ENCODE data around the gene MEGF11. TPM values are rescaled to one million over a fixed set of nuclear protein-coding genes. Genes with fewer than 3 reads are reported as not detected.

The MEGF11 gene
- polyA plus RNA-seq, 12 donors: 0.12 to 1.6 (median 0.60) TPM; not detected in 2

DNA sequence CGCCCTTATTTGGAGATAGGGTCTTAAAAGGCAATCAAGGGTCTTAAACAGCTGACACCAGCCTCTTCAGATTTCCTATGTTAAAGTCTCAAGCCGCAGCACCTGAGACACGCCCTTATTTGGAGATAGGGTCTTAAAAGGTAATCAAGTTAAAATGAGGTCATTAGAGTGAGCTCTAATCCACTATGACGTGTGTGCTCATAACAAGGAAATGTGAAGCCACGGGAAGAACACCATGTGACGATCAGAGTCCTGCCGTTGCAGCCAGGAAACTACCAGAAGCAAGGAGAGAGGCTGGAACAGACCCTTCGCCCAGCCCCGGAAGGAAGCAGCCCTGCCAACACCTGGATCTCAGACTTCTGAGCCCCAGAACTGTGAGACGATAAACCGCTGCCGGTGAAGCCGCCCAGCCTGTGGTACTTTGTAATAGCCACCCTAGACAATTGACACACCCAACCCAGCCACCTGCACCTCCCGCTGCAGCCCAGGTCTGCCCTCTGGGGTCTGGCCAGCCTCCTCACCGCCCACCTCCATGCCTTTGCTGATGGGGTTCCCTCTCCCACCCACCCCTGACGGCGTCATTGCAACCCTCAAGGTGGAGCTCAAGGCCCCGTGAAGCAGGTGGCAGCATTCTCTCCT lies 137.9 kb downstream of the MEGF11 start:
- no peak for DNase-seq

DNA sequence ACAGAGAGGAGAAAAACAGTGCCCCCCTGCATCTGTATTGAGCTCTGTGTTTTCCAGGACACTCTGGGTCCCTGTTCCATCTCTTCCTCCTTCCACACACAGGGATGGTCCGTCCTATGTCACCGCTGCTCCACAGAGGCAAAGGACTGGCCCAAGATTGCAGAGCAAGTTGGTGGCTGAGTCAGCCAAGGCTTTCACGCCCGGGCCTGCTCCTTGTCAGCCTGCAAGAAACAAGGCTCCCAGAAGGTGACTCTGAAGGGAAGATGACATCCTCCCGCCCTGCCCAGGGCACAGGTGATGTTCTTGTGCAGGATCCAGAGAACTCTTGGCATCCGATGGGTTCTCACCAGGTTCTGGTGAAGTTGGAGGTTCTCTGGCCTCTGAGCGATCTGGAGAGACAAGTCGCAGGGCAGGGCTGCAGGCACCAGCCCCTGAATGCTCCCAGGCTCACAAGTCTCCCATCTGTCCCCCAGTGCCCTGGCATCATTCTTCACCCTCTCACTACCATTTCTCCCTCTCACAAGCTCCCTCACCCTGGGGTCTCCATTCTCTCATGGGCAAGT lies 138.6 kb downstream of the MEGF11 start:
- DNase-seq: no peak

GRCh38 chr15:66112388-66112787 lies 141.2 kb downstream of the MEGF11 start:
- DNase-seq: no peak

DNA sequence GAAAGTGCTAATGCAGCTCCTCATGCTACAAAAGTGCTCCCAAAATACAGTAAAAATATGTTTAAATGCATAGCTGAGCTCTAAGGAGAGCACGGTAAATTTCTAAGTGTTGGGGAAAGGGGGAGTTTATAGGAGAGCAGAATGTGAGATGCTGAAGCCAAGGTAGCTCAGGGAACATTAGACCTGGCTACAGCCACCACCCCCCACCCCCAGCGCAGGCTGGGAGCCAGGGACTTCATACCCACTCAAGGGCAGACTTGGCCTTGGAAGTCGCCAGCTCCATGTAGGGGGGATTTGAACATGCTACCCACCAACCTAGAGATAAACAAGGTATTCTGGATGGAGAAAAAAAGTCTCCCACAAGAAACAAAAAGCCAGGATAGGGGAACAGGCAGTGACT lies 142.2 kb downstream of the MEGF11 start:
- no peak for DNase-seq

DNA sequence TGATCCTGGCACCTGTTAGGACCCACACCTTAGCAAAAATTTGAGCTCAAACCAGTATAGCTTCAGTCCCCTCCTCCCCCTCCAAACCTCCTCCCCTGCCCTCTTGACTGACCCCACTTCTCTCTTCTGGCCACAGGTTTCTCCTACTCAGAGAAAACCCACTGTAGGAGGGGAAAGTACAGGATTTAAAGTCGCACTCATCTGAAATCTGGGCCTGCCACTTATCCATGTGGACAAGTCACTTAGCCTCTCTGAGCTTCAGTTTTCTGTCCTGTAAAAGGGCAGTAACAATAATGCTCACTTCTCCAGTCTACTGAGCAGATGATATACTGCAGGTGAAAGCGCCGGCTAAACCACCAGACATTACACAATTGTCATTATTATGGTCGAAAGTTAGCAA lies 142.7 kb downstream of the MEGF11 start:
- DNase-seq: no peak

GRCh38 chr15:66109826-66110225 lies 143.7 kb downstream of the MEGF11 start:
- DNase-seq: no peak

DNA sequence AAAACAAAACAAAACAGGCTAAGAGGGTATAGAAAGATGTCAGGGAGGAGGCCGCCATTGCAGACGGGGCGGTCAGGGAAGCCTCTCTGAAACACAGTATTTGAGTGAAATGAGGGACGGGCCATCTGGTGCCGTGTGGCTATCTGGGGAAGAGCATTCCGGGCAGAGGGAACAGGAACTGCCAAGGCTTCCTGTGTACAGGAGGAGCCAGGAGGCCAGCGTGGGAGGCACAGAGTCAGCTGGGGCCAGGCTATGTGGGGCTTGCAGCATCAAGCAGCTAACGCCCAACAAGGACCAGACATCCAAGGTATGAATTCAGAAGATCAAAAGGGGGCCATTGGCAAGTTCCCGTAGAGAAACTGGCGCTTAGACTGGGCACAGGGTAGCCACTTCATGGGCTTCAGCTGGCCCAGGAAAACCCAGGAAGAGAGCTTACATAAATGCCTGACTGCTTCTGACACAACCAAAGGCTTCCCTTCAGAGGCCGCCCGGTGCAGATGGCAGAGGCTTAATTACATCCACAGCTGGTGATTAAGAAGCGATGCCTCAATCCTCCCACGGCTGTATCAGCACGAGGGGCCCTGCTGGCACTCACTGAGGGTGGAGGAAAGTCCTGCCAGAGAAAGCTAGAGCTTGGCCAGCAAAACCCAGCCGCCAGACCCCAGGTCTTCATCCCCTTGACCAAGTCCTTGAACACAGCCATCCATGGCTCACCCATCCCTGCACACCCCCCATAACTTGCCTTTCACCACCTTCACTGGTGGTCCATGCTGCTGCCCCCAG lies 144.9 kb downstream of the MEGF11 start:
- no peak for DNase-seq

GRCh38 chr15:66107070-66107469 lies 146.5 kb downstream of the MEGF11 start:
- DNase-seq: no peak

DNA sequence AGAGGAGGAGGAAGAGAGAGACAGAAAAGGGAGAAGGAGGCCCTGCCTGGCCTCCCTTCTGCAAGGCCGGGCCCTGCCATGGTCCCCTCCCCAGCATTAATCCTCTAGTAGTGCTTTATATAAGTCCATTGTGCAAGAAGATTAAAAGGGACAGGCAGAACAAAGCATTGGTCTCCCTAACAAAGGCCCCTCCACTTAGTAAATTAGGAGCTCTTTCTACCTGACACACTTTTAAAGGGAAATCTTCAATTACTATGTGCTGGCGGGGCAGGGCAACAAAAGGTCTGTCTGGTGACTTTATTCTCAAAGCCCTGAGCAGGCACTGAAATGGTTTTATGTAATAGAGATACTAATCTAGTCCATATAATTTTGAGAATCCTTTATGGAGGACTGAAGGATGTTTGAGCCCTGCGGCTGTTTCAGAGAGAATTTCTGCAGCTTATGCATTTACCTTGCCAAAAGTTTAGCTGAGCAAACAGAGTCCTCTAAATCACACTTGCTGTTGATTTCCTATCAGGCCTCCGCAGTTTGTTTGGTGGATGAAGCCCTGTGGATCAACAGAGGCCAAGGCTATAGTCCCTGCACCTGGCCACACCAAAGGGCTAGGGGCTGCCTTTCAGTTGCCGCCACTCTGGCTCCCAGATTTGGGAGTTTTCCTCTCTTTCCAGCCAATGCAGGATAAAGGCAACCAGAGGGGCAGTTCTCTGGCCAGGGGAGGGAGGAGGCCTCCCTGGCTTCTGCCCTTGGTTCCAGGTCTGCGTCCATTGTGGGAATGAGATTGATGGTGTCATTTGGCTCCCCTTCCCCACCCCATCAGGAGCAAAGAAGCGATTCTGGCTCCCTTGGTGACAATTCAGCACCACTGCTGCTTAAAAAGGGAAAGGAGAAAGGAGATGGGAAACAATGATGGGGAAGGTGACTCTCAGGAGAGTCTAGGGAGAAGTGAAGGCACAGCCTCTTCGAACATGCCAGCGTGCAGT lies 148.0 kb downstream of the MEGF11 start:
- no peak for DNase-seq

- DNase-seq: no peak
These were observed 150.3 kb downstream of the MEGF11 start for GRCh38 chr15:66103293-66103590.

DNA sequence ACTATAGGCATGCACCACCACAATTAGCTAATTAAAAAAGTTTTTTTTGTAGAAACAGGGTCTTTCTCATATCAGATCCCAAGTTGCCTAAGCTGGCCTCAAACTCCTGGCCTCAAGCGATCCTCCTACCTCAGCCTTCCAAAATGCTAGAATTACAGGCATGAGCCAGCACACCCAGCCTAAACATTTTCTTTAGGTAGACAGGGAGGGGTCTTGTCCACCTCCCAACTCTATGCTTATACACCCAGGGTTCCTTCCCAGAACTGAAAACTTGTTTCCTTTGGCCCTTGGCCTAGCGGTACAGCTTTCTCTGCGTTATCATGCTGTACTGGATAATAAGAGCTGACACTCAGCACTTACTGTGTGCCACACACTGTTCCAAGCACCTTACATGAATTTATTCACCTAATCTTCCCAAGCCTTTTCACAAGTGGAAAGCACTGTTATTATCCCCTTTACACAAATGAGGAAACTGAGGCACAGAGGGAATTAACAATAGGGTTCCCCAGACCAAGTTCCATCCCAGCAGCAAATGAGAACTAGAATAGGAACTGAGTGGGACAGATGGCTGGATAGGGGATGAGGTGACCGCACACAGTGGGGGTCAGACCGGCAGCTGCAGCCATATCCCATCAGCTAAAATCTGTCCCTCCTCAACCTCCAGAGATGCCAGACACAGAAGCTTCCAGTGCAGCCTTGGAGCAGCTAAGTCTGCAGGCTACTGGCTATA lies 150.8 kb downstream of the MEGF11 start:
- no peak for DNase-seq

DNA sequence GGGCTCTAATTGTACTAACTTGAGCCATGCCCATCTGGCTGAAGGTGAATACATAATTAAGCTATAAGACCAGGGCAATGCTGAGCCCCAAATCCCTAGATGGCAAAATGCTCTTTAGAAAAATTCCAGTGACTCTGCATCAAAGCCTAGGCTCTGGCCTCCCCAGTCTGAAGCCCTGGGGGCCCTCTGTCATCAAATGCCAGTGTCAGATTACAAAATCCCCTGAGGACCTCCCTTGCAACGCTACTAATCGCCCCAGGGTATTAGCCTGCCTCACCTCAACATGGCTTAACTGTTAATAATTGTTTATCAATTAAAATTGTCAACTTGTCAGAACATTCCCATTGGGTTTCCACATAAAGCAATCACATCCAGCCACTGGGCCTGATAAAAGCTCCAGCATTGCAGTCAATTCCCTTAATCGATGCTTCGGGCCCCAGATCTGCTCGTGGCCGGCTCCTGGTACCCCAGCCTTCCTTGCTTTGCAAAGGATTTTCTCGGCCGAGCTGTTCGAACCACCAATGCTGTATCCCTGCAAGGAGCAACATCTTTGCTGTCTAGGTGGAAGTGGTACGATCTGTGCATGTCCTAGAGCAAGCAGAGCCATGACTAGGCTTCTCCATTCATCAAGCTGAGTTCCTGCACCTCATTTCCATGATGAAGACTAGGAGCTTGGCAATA lies 151.7 kb downstream of the MEGF11 start:
- DNase-seq: no peak

GRCh38 chr15:66100761-66101160 lies 152.8 kb downstream of the MEGF11 start:
- DNase-seq: no peak

DNA sequence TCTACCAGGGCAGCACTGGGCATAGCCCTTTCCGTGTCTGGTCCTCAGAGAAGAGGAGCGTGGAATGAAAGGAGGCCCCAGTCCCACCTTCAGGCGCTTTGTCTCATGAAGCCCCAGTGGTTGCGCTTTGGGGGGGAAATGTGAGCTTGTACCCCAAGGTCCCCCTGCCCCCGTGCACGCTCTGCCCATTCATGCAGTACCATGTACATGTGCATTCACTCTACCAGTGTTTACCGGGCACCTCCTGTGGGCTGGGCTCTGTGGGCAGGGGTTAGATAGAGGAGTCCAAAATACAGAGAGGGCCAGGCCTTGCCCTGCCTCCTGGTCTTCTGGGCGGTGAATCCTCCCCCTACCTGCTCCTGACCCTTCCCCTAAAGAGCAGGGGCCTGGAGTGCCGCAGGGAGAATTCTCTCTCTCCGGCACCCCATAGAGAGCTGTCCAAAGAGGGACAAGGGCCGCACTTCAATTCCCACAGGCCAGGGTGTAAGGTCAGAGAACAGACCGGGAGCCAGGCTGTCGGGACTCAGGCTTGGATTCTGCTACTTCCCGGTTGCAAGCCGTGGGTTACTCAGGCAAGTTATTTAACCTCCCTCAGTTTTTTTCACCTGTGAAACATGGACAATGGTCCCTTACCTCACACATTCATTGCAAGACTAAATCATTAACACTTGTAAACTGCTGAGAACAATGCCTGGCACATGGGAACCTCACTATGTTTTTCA lies 153.4 kb downstream of the MEGF11 start:
- no peak for DNase-seq

- DNase-seq: no peak
These were observed 155.6 kb downstream of the MEGF11 start for GRCh38 chr15:66098022-66098363.

- DNase-seq: no peak
These were observed 156.2 kb downstream of the MEGF11 start for GRCh38 chr15:66097151-66098021.

- DNase-seq: no peak
These were observed 156.9 kb downstream of the MEGF11 start for GRCh38 chr15:66096688-66097058.

- peak; percentile 26 for DNase-seq
These were observed 157.5 kb downstream of the MEGF11 start for GRCh38 chr15:66095871-66096687.

Data from muscle of arm (tissue), 12 donors.